Natural killer cell (primary cell): ENCODE data around the gene HS6ST3. TPM values are rescaled to one million over a fixed set of nuclear protein-coding genes. Genes with fewer than 3 reads are reported as not detected.

Experiments
- ATAC-seq, 3 donors: fragments of 150-1000 bp in 2 of 3; fragments of 200-7000 bp in 1 of 3; cut with Tn5 transposase; 1 replicate in 1 of 3; 2 replicates in 2 of 3; pipeline ENCODE4 v1.10.0; 2021; ENCODE audit warnings: mild to moderate bottlenecking in 2 of 3, moderate library complexity in 2 of 3
- DNase-seq, 2 donors: peaks; one replicate each; pipeline versions ENCODE4 v3.0.0 to v3.0.0-alpha.2; 2013 to 2021; ENCODE audit warnings: mixed read lengths in 1 of 2
- H3K27ac ChIP-seq: one replicate; pipeline ENCODE4 v1.5.1; 2013; ENCODE audit warnings: mild to moderate bottlenecking, low read length
- H3K27me3 ChIP-seq: one replicate; pipeline ENCODE4 v1.6.1; 2013; ENCODE audit warnings: low read length; ENCODE audit not compliant: control insufficient read depth, insufficient read depth
- H3K36me3 ChIP-seq: one replicate; pipeline ENCODE4 v1.6.1; 2013; ENCODE audit warnings: low read length; ENCODE audit not compliant: control insufficient read depth, insufficient read depth
- H3K4me1 ChIP-seq: one replicate; pipeline ENCODE4 v1.6.1; 2013; ENCODE audit warnings: low read length; ENCODE audit not compliant: control insufficient read depth, insufficient read depth
- H3K4me3 ChIP-seq: one replicate; pipeline ENCODE4 v1.5.1; 2013; ENCODE audit warnings: low read length
- H3K9me3 ChIP-seq: one replicate; pipeline ENCODE4 v1.6.1; 2013; ENCODE audit warnings: low read length; ENCODE audit not compliant: control insufficient read depth, insufficient read depth
- H3K27ac Mint-ChIP-seq, 2 donors: one replicate each; pipeline ENCODE4 v1.8.0; 2022; ENCODE audit warnings: mild to moderate bottlenecking in 2 of 2, mixed read lengths in 2 of 2, moderate library complexity in 1 of 2
- H3K27me3 Mint-ChIP-seq, 2 donors: one replicate each; pipeline ENCODE4 v1.8.0; 2022; ENCODE audit warnings: low read depth in 2 of 2, mixed read lengths in 2 of 2
- H3K36me3 Mint-ChIP-seq: one replicate; pipeline ENCODE4 v1.8.0; 2022; ENCODE audit warnings: mixed read lengths
- H3K4me1 Mint-ChIP-seq, 2 donors: one replicate each; pipeline ENCODE4 v1.8.0; 2022; ENCODE audit warnings: mixed read lengths in 2 of 2
- H3K4me3 Mint-ChIP-seq: one replicate; pipeline ENCODE4 v1.8.0; 2022; ENCODE audit warnings: mild to moderate bottlenecking, moderate library complexity, mixed read lengths
- H3K9me3 Mint-ChIP-seq, 2 donors: one replicate each; pipeline ENCODE4 v1.8.0; 2022; ENCODE audit warnings: mixed read lengths in 2 of 2
- CTCF ChIP-seq: fragments of 200-600 bp; IDR thresholded peaks from one replicate; pipeline ENCODE4 v1.8.0; 2022; ENCODE audit warnings: antibody characterized with exemption
- WGBS: methylation state at CpG from one replicate; pipeline ENCODE4 v1.1.7; 2013; ENCODE audit warnings: missing lambda C conversion rate; ENCODE audit not compliant: insufficient coverage; 5-methylcytosine and 5-hydroxymethylcytosine counted together
- intact Hi-C: fragments of 100-400 bp; cut with micrococcal nuclease; formaldehyde crosslinking; loops from one replicate; pipeline ENCODE4 v1.14.2; 2022
- total RNA-seq, 4 donors: library from RNA; stranded (reverse); fragments of 120-200 nt in 1 of 4; gene quantifications; one replicate each; pipeline versions ENCODE4 v1.2.3 to v1.2.4, GENCODE V29; 2013 to 2022

Gene HS6ST3
- total RNA-seq, 3 donors from 2014 or later (not counting 1 experiment from before 2014, with no cell fraction given): not detected

- H3K4me1 ChIP-seq: no peaks in the 10 kb centered on the region
- no peaks in the 10 kb centered on the region for H3K36me3 ChIP-seq
- Mint-ChIP-seq H3K36me3 (peaks cover 6% of the 10 kb centered on the region), H3K27ac (no peak overlapping the region), H3K9me3 (peaks cover 7 to 14% of the 10 kb centered on the region in 2 donors), H3K4me1 (no peaks in the 10 kb centered on the region), H3K27me3 (no peaks in the 10 kb centered on the region), H3K4me3 (no peak overlapping the region)
- H3K9me3 ChIP-seq: no peaks in the 10 kb centered on the region
- H3K27me3 ChIP-seq: no peaks in the 10 kb centered on the region
- TF ChIP-seq CTCF: no peak
- no peak overlapping the region for H3K27ac ChIP-seq
- no peak for DNase-seq
- intact Hi-C loops: no loop called here
- ATAC-seq: no peak
- no peak overlapping the region for H3K4me3 ChIP-seq
Measured at GRCh38 chr13:96749825-96750224, 659.9 kb downstream of the HS6ST3 start.

- H3K4me3 Mint-ChIP-seq: no peak overlapping the region
- H3K27ac Mint-ChIP-seq: no peak overlapping the region
- no CpG with 5 or more reads among the region's 1 CpG for WGBS
- no peak overlapping the region for H3K27ac ChIP-seq
- no peak for ATAC-seq
- DNase-seq: no peak
- H3K4me1 ChIP-seq: no peaks in the 10 kb centered on the region
- no peak overlapping the region for H3K4me3 ChIP-seq
- no peak for TF ChIP-seq CTCF
- peaks cover 7 to 11% of the 10 kb centered on the region in 2 donors for H3K9me3 Mint-ChIP-seq
- no peaks in the 10 kb centered on the region for H3K9me3 ChIP-seq
- no peaks in the 10 kb centered on the region for H3K27me3 Mint-ChIP-seq
- H3K27me3 ChIP-seq: no peaks in the 10 kb centered on the region
- no peaks in the 10 kb centered on the region for H3K36me3 ChIP-seq
- peaks cover 6% of the 10 kb centered on the region for H3K36me3 Mint-ChIP-seq
- H3K4me1 Mint-ChIP-seq: no peaks in the 10 kb centered on the region
- intact Hi-C loops: no loop called here
Measured at GRCh38 chr13:96751089-96751488, 661.2 kb downstream of the HS6ST3 start.

GRCh38 chr13:96762876-96763275 is 673.0 kb downstream of the HS6ST3 start:
- Histone ChIP-seq H3K36me3 (no peaks in the 10 kb centered on the region), H3K27ac (no peak overlapping the region), H3K4me3 (no peak overlapping the region), H3K27me3 (no peaks in the 10 kb centered on the region), H3K9me3 (no peaks in the 10 kb centered on the region), H3K4me1 (no peaks in the 10 kb centered on the region)
- DNase-seq (no peak), ATAC-seq (no peak)
- intact Hi-C loops: no loop called here
- H3K27me3 Mint-ChIP-seq: no peaks in the 10 kb centered on the region
- no peak overlapping the region for H3K27ac Mint-ChIP-seq
- peaks cover 12 to 14% of the 10 kb centered on the region in 2 donors for H3K9me3 Mint-ChIP-seq
- TF ChIP-seq CTCF: no peak
- H3K4me1 Mint-ChIP-seq: no peaks in the 10 kb centered on the region
- H3K4me3 Mint-ChIP-seq: no peak overlapping the region
- H3K36me3 Mint-ChIP-seq: no peaks in the 10 kb centered on the region

- no peak for ATAC-seq
Measured at GRCh38 chr13:96766306-96766705, 676.4 kb downstream of the HS6ST3 start.

More at GRCh38 chr13:96766306-96766705, 676.4 kb downstream of the HS6ST3 start:
- no peaks in the 10 kb centered on the region for H3K36me3 Mint-ChIP-seq
- H3K4me1 Mint-ChIP-seq: no peaks in the 10 kb centered on the region
- H3K9me3 ChIP-seq: no peaks in the 10 kb centered on the region
- no peak overlapping the region for H3K4me3 ChIP-seq
- DNase-seq: no peak
- H3K4me3 Mint-ChIP-seq: no peak overlapping the region
- no peaks in the 10 kb centered on the region for H3K36me3 ChIP-seq
- no peak for TF ChIP-seq CTCF
- H3K27ac Mint-ChIP-seq: no peak overlapping the region
- H3K9me3 Mint-ChIP-seq: peaks cover 13 to 19% of the 10 kb centered on the region in 2 donors
- intact Hi-C loops: no loop called here
- no peaks in the 10 kb centered on the region for H3K27me3 ChIP-seq
- WGBS: 78% methylated on average over 3 of the region's 3 CpGs
- no peaks in the 10 kb centered on the region for H3K27me3 Mint-ChIP-seq
- no peak overlapping the region for H3K27ac ChIP-seq
- H3K4me1 ChIP-seq: no peaks in the 10 kb centered on the region
